Transverse colon (tissue), 4 donors: ENCODE results near the gene RELN.

Experiments used
- CTCF ChIP-seq, 5 experiments: fragments of 200-600 bp in 3 of 5; fragments of 450-650 bp in 2 of 5; sonication (generic) in 3 of 5; IDR thresholded peaks; 1 replicate in 2 of 5; 2 replicates in 3 of 5; pipeline ENCODE4 v1.5.1; 2016 to 2017; ENCODE audit warnings: antibody characterized with exemption in 5 of 5, inconsistent platforms in 3 of 5, mild to moderate bottlenecking in 2 of 5, moderate library complexity in 1 of 5
- EP300 ChIP-seq: sonication (generic); formaldehyde crosslinking; IDR thresholded peaks from one replicate; pipeline ENCODE4 v1.6.1; 2017; ENCODE audit warnings: antibody characterized with exemption, low read depth
- POLR2A ChIP-seq: fragments of 450-650 bp; IDR thresholded peaks from one replicate; pipeline ENCODE4 v1.6.1; 2016; ENCODE audit warnings: antibody characterized with exemption, mild to moderate bottlenecking, moderate library complexity
- POLR2AphosphoS5 ChIP-seq, 3 donors: sonication (generic); formaldehyde crosslinking; IDR thresholded peaks; one replicate each; pipeline ENCODE4 v1.6.1; 2016; ENCODE audit warnings: antibody characterized with exemption in 3 of 3

- TF ChIP-seq POLR2A (no peak), CTCF (IDR thresholded peaks at IDR 0.05) (no peak), EP300 (no peak), POLR2AphosphoS5 (IDR thresholded peaks at IDR 0.05) (no peak)
Observed at GRCh38 chr7:104012835-104013234, 23.4 kb upstream of the RELN start.
